Activated naive CD8-positive, alpha-beta T cell treated with anti-CD3 and anti-CD28 coated beads, Interleukin-2, amount 50 U/mL, for 24 hours (primary cell): Measurements from ENCODE around the gene PLCH1.

Experiments used
- ATAC-seq: fragments of 150-1000 bp; cut with Tn5 transposase; one replicate; pipeline ENCODE4 v1.10.0; 2021
- DNase-seq: peaks from one replicate; pipeline ENCODE4 v3.0.0; 2021
- H3K27ac Mint-ChIP-seq: one replicate; pipeline ENCODE4 v1.8.0; 2021; ENCODE audit warnings: mild to moderate bottlenecking, mixed read lengths
- H3K27me3 Mint-ChIP-seq: one replicate; pipeline ENCODE4 v1.8.0; 2021; ENCODE audit warnings: mixed read lengths
- H3K36me3 Mint-ChIP-seq: one replicate; pipeline ENCODE4 v1.8.0; 2021; ENCODE audit warnings: low read depth, mixed read lengths
- H3K4me1 Mint-ChIP-seq: one replicate; pipeline ENCODE4 v1.8.0; 2021; ENCODE audit warnings: mixed read lengths
- H3K4me3 Mint-ChIP-seq: one replicate; pipeline ENCODE4 v1.8.0; 2021; ENCODE audit warnings: mild to moderate bottlenecking, moderate library complexity, mixed read lengths
- H3K9me3 Mint-ChIP-seq: one replicate; pipeline ENCODE4 v1.8.0; 2021; ENCODE audit warnings: mixed read lengths

Gene PLCH1

GRCh38 chr3:155352900-155353490 is 391.9 kb downstream of the PLCH1 start:
- no peak for DNase-seq
- no peaks in the 10 kb centered on the region for H3K36me3 Mint-ChIP-seq
- H3K27ac Mint-ChIP-seq, result no peak overlapping the region
- no peak overlapping the region for H3K4me3 Mint-ChIP-seq
- H3K4me1 Mint-ChIP-seq, result no peaks in the 10 kb centered on the region
- ATAC-seq, result no peak
- H3K27me3 Mint-ChIP-seq, result no peaks in the 10 kb centered on the region
- no peaks in the 10 kb centered on the region for H3K9me3 Mint-ChIP-seq

GRCh38 chr3:155350571-155350970 is 394.3 kb downstream of the PLCH1 start:
- no peaks in the 10 kb centered on the region for H3K9me3 Mint-ChIP-seq
- H3K27ac Mint-ChIP-seq, result no peak overlapping the region
- no peaks in the 10 kb centered on the region for H3K36me3 Mint-ChIP-seq
- H3K4me1 Mint-ChIP-seq, result no peaks in the 10 kb centered on the region
- no peaks in the 10 kb centered on the region for H3K27me3 Mint-ChIP-seq
- no peak for DNase-seq
- ATAC-seq, result no peak
- H3K4me3 Mint-ChIP-seq, result no peak overlapping the region

GRCh38 chr3:155347901-155348300 is 397.0 kb downstream of the PLCH1 start:
- Mint-ChIP-seq H3K36me3 (no peaks in the 10 kb centered on the region), H3K27me3 (no peaks in the 10 kb centered on the region), H3K27ac (no peak overlapping the region), H3K9me3 (no peaks in the 10 kb centered on the region), H3K4me1 (no peaks in the 10 kb centered on the region), H3K4me3 (no peak overlapping the region)
- peak; percentile 10 for ATAC-seq
- DNase-seq, result no peak

DNA sequence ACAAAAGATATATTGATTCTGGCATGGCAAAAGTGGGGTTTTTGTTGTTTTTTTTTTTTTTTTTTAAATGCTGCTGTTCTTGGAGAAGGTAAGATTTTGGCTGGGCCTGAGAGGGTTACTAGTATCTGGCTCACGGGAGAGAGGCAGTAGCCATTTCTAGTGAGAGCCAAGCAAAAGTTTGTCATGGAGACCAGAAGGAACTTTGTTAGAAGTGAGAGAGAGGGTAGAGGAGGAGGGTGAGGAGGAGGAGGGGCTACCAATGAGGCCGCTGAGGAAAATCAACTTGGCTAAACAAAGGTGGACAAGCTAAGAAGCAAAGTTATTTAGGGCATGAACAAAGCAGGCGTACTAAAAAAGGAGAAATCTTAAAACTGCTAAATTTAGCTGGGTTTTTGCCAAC is 402.5 kb downstream of the PLCH1 start:
- Mint-ChIP-seq H3K9me3 (no peaks in the 10 kb centered on the region), H3K4me3 (no peak overlapping the region), H3K36me3 (no peaks in the 10 kb centered on the region), H3K4me1 (no peaks in the 10 kb centered on the region), H3K27ac (no peak overlapping the region), H3K27me3 (no peaks in the 10 kb centered on the region)
- DNase-seq, result no peak
- no peak for ATAC-seq

GRCh38 chr3:155339052-155339451 is 405.8 kb downstream of the PLCH1 start:
- ATAC-seq, result no peak
- Mint-ChIP-seq H3K4me3 (no peak overlapping the region), H3K36me3 (no peaks in the 10 kb centered on the region), H3K27me3 (no peaks in the 10 kb centered on the region), H3K27ac (no peak overlapping the region), H3K4me1 (peaks cover 9% of the 10 kb centered on the region), H3K9me3 (no peaks in the 10 kb centered on the region)
- DNase-seq, result no peak

DNA sequence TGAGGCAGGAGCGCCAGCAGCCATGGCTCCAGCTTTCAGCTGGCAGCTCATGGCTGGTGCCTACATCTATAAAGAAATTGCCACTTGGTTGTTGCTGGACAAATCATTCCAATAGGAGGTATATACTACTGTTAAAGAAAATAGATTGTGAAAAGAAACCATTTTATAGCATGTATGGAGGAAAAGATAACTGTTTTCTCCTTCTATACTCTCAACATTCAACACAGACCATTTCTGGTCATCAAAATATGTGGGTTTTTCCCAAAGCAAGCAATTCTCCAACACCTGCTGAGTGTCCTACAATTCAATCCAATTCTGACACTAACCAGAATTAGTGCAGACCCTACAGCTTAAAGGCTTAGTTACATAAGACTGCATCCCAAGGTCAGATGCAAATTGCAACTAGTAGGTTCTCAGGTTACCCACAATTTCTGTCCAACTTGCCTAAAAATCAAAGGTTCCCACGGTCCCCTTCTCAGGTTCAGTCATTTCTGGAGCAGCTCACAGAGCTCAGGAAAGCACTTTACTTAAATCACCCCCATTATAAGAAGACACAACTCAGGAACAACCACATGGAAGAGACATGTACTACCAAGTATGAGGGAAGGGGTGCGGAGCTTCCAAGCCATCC is 409.0 kb downstream of the PLCH1 start:
- no peak for DNase-seq
- H3K4me3 Mint-ChIP-seq, result no peak overlapping the region
- no peak overlapping the region for H3K27ac Mint-ChIP-seq
- H3K4me1 Mint-ChIP-seq, result peaks cover 9% of the 10 kb centered on the region
- no peaks in the 10 kb centered on the region for H3K9me3 Mint-ChIP-seq
- no peak for ATAC-seq
- no peaks in the 10 kb centered on the region for H3K36me3 Mint-ChIP-seq
- no peaks in the 10 kb centered on the region for H3K27me3 Mint-ChIP-seq

- peak; percentile 68 for ATAC-seq
- H3K4me1 Mint-ChIP-seq, result peaks cover 9% of the 10 kb centered on the region
- no peak for DNase-seq
- H3K27ac Mint-ChIP-seq, result no peak overlapping the region
- H3K4me3 Mint-ChIP-seq, result no peak overlapping the region
- H3K9me3 Mint-ChIP-seq, result no peaks in the 10 kb centered on the region
- no peaks in the 10 kb centered on the region for H3K27me3 Mint-ChIP-seq
- no peaks in the 10 kb centered on the region for H3K36me3 Mint-ChIP-seq
These were observed 409.8 kb downstream of the PLCH1 start for GRCh38 chr3:155334914-155335723.

- H3K4me1 Mint-ChIP-seq, result peaks cover 9% of the 10 kb centered on the region
- H3K36me3 Mint-ChIP-seq, result no peaks in the 10 kb centered on the region
- H3K9me3 Mint-ChIP-seq, result no peaks in the 10 kb centered on the region
- no peak for DNase-seq
- no peak for ATAC-seq
- H3K27ac Mint-ChIP-seq, result no peak overlapping the region
- H3K4me3 Mint-ChIP-seq, result no peak overlapping the region
- H3K27me3 Mint-ChIP-seq, result no peaks in the 10 kb centered on the region
These were observed 410.5 kb downstream of the PLCH1 start for GRCh38 chr3:155334215-155334913.

- ATAC-seq, result no peak
- no peaks in the 10 kb centered on the region for H3K36me3 Mint-ChIP-seq
These were observed 412.2 kb downstream of the PLCH1 start for GRCh38 chr3:155332716-155333115.

GRCh38 chr3:155331078-155331477 is 413.8 kb downstream of the PLCH1 start:
- Mint-ChIP-seq H3K4me3 (no peak overlapping the region), H3K36me3 (no peaks in the 10 kb centered on the region), H3K4me1 (peaks cover 9% of the 10 kb centered on the region), H3K27ac (no peak overlapping the region), H3K27me3 (peaks cover 1% of the 10 kb centered on the region), H3K9me3 (no peaks in the 10 kb centered on the region)
- DNase-seq (no peak), ATAC-seq (no peak)

More at GRCh38 chr3:155332716-155333115, 412.2 kb downstream of the PLCH1 start:
- peaks cover 9% of the 10 kb centered on the region for H3K4me1 Mint-ChIP-seq
- H3K27ac Mint-ChIP-seq, result no peak overlapping the region
- no peaks in the 10 kb centered on the region for H3K9me3 Mint-ChIP-seq
- no peak for DNase-seq
- H3K27me3 Mint-ChIP-seq, result peaks cover 1% of the 10 kb centered on the region
- H3K4me3 Mint-ChIP-seq, result no peak overlapping the region

DNA sequence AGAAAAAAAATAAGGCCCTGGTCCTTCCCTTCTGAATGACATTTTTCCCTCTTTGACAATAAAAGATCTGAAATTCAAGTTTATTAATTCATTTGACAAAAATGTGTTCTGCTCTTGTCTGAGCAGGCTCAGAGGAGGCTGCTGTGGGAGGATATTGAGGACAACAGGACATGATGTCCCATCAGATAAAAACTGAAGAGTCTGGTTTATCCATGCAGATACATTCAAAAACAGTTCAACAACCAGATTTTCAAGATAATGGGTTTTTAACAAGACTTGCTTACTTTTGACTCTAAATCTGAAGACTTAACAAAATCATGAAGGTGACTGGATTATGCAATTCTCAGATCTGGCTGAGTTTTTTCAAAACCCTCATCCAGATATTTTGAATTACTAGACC is 414.5 kb downstream of the PLCH1 start:
- Mint-ChIP-seq H3K4me1 (peaks cover 9% of the 10 kb centered on the region), H3K27me3 (peaks cover 1% of the 10 kb centered on the region), H3K4me3 (no peak overlapping the region), H3K27ac (no peak overlapping the region), H3K9me3 (no peaks in the 10 kb centered on the region), H3K36me3 (no peaks in the 10 kb centered on the region)
- ATAC-seq (no peak), DNase-seq (no peak)

- no peak for ATAC-seq
- Mint-ChIP-seq H3K27ac (no peak overlapping the region), H3K4me3 (no peak overlapping the region), H3K9me3 (no peaks in the 10 kb centered on the region), H3K27me3 (peaks cover 1% of the 10 kb centered on the region), H3K36me3 (no peaks in the 10 kb centered on the region), H3K4me1 (peaks cover 3% of the 10 kb centered on the region)
- DNase-seq, result no peak
These were observed 415.3 kb downstream of the PLCH1 start for GRCh38 chr3:155329513-155330048.

DNA sequence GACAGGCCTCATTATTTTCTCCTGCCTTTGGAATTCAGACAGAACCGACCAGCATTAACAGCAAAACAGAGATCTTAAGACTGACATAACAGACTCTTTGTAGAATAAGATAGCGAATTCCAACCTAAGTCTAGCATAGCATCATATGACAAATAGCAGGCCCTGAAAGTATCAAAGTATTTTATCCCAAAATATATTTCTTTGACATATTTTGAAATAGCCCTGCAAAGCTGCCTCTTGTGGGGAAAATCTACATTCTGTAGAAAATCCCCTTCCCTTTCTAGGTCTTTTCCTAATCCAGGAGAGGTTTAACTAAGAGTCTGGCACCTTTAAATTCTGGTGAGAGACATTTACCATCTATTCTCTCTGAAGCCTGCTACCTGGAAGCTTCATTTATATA is 417.0 kb downstream of the PLCH1 start:
- no peak overlapping the region for H3K27ac Mint-ChIP-seq
- no peaks in the 10 kb centered on the region for H3K9me3 Mint-ChIP-seq
- no peaks in the 10 kb centered on the region for H3K4me1 Mint-ChIP-seq
- H3K4me3 Mint-ChIP-seq, result no peak overlapping the region
- ATAC-seq, result no peak
- no peaks in the 10 kb centered on the region for H3K36me3 Mint-ChIP-seq
- DNase-seq, result no peak
- H3K27me3 Mint-ChIP-seq, result peaks cover 1% of the 10 kb centered on the region

DNA sequence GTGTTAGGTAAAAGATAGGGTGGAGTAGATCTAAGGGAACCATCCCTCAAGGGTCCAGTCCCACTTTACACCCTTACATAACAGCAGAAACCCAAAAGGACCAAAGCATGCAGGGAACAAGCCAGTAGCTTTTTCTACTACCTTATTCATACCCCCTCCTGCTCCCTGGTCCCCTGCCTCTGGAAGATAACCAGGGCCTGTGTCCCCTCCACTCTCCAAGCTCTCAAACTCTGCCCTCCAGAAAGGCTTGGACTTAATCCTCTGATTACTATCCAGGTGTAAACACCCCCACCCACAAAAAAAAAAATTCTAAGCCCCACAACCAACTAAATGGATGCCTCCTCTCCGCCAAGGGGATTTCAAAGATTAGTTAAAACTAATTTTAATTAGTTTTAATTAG is 417.4 kb downstream of the PLCH1 start:
- no peak for ATAC-seq

More for the DNA sequence above, 417.4 kb downstream of the PLCH1 start:
- no peaks in the 10 kb centered on the region for H3K9me3 Mint-ChIP-seq
- no peaks in the 10 kb centered on the region for H3K4me1 Mint-ChIP-seq
- no peak overlapping the region for H3K4me3 Mint-ChIP-seq
- H3K27ac Mint-ChIP-seq, result no peak overlapping the region
- no peaks in the 10 kb centered on the region for H3K36me3 Mint-ChIP-seq
- no peak for DNase-seq
- peaks cover 1% of the 10 kb centered on the region for H3K27me3 Mint-ChIP-seq
